Muscle of back (tissue), 11 donors: ENCODE data around the gene SLC38A10. TPM values are rescaled to one million over a fixed set of nuclear protein-coding genes. Genes with fewer than 3 reads are reported as not detected.
"Not testable (repeated sequence)": the region's sequence is repeated elsewhere in the genome, so short reads cannot be mapped to it uniquely, and the experiment has no call there.

Experiments used
- DNase-seq, 3 donors: peaks; one replicate each; pipeline versions ENCODE4 v3.0.0 to v3.0.0-alpha.2; 2013
- polyA plus RNA-seq, 10 donors: library from polyadenylated mRNA; unstranded; fragments of 120-200 nt; gene quantifications; one replicate each; pipeline ENCODE4 v1.2.1, GENCODE V29; 2013; ENCODE audit not compliant: insufficient read length in 10 of 10

SLC38A10 gene
- polyA plus RNA-seq, 10 donors, result 33.7 to 55.6 (median 44.7) TPM

- no peak for DNase-seq
These were observed 19.4 kb upstream of the SLC38A10 start for GRCh38 chr17:81314398-81315081.

DNA sequence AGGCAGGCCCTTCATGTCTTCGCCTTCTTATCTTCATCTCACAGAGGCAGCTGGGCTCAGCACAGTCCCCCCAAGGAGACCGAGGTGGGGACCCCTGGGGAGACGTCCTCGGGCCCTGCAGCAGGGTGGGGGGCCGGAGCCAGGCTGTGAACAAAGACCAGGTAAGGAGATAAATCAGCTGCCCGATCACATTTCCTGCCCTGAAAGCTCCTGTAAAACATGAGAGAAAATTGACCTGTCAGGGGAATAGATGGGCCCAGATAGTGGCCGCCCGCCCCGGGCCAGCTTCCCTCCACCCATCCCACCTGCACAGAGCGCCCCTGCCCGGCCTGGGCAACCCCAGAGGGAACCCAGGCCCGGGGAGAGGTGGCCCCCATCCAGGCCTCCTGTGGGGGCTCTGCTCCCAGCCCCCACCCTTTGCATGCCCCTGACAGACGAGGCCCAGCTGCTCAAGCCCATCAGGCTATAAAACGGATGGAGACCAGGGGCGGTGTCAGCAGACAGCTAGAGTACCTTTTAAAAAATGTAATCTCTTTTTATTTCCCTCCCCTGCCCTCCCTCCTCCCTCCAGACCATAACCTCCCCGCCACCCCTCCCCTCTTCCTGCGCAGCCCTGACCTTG, 18.8 kb upstream of the SLC38A10 start:
- no peak for DNase-seq

GRCh38 chr17:81312624-81313325, 17.7 kb upstream of the SLC38A10 start:
- no peak for DNase-seq

- DNase-seq, result no peak
These were observed 16.8 kb upstream of the SLC38A10 start for GRCh38 chr17:81311946-81312345.

DNA sequence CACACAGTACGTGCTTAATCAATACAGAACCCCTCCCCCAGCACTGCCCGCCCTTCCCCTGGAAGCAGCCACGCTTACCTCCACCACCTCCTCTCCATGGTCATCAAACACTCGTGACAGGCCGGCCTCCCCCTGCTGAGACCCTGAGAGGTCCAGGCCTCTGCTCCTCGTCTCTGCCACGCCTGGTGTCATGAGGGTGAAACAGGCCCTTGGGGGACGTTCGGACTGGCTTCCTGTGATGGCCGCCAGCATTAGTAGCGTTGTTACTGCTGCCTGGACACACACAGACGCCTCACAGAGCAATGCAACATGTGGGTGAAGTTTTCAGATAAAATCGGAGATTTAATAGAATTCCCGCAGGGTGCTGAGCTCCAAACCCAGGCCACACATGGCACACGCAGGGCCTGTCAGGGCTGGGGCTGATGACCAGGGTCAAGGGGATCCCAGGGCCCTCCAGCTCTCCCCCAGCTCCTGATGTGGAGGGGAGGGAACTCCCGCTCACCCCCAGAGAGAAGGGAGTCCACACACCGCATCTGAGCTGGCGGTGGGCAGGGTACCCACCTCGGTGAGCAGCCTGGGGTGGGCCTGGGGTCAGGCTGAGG, 15.9 kb upstream of the SLC38A10 start:
- DNase-seq, result no peak

DNA sequence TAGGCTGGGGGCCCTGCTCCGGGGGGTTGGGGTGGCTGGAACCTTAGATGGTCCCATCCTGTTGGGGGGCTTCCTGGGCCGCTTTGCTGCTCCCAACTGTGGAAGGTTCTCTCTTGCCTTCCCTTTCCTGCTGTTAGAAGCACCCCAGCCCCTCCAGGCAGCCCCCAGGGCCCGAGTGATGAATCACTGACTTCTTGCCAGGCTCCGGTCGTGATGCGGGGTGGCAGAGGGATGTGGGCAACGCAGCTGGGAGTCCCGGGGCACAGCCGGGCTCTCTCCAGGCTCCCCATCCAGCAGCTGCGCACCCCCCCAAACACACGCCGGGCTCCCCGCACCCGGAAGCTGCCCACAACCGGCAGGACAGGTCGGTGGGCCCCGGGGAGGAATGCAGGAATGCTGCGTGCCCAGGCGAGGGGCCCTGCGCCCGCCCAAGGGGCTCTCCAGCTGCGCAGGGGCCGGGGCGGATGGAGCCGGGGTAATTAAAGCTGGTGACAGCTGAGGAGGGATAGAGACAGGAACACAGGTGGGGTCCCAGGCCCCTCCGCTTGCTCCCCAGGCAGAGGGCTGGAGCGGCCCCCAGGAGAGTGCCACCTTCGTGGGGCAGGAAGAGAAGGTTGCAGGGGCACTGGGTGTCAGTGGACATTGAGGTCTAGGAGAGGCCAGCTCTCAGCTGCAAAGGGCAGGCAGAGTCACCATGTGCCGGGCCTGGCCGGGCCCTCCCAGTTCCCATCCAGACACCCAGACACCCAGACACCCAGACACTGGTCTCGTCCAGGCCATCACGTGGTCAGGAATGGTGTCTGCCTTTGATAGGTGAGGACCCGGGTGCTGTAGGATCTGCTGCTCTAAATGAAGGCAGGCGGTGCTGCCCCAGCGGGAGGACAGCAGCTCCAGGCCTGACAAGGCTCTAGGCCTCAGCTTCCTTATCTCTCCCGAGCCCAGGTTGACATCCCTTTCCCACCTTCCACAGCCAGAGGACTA, 15.0 kb upstream of the SLC38A10 start:
- no peak for DNase-seq

DNA sequence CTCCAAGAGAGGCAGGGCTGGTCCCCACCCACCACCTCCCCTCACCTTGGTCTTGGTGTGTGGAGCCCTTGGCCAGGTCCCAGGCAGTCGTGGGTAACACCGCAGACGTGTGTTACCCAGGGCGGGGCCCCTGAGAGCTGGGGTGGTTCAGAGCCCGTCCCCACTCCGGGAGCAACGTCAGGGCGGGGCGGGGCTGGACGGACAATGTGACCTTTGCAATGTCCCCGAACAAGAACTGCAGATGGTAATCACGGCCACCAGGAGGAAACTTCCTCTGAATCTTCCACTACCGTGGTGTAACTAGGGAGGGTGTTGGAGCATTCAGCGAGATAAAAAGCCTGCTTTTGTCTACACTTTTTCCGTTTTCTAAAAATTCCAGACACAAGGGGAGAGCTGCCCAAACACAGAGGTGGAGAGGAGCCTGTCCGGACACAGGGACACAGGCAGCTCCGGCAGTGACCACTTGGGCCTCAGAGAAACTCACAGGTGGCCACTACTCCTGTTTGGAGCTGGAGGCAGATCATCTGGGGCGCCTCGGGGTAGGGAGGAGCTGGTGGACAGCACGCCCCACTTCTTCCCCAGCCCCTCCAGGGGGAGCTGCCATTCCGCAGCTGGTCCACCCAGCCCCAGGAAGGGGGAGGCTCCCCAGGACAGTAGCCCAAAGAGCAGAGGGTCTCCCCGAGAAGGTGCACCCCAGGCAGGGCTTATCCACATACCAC, 14.2 kb upstream of the SLC38A10 start:
- DNase-seq, result peak; percentile 60 to 89 (median 78)

DNA sequence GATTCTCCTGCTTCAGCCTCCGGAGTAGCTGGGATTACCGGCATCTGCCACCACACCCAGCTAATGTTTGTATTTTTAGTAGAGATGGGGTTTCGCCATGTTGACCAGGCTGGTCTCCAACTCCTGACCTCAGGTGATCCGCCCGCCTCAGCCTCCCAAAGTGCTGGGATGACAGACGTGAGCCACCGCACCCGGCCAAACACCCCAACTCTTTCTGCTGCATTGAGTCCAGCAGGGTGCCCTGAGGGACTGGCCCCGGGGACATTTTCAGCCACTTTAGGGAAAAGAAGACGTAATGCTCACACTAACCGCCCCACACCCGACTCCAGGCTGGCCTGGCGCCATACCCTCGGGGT, 13.7 kb upstream of the SLC38A10 start:
- DNase-seq, result not testable (repeated sequence)

DNA sequence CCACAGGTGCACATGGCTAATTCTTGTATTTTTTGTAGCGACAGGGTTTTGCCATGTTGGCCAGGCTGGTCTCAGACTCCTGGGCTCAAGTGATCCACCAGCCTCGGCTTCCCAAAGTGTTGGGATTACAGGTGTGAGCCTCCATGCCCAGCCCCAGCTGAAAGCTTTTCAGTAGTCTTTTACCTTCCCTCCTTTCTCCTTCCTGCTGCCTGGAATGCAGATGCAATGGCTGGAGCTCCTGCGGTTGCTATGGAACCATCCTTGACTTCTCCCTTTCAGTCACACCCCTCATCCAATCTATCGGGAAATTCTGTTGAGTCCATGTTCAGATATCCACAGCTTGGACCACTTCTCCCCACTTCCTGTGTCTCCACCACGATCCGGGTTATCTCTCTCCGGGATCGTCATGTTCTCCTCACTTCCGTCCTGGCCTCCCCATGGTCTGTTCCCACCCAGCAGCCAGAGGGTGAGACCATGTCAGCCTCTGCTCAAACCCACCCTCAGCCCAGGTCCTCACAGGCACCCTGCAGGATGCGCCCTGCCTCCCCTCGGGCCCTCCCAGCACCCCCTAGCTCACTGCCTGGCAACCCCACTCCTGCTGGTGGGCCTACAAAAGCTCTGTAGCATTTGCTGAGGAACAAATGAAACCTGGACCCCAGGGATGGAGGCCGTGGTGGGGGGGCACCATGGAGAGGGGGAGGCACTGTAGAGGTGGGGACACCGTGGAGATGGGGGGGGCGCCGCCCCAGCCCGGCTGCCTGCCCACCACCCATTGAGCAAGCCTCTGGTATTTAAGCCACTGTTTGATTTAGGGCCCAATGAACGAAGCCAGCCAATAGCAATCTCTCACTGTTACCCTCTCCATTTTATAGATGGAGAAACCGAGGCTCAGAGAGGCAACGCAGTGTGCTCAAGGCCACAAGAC, 12.8 kb upstream of the SLC38A10 start:
- DNase-seq, result no peak

GRCh38 chr17:81306898-81307510, 11.9 kb upstream of the SLC38A10 start:
- no peak for DNase-seq

- no peak for DNase-seq
These were observed 11.4 kb upstream of the SLC38A10 start for GRCh38 chr17:81306491-81306890.

- no peak for DNase-seq
These were observed 10.0 kb upstream of the SLC38A10 start for GRCh38 chr17:81305051-81305630.

DNA sequence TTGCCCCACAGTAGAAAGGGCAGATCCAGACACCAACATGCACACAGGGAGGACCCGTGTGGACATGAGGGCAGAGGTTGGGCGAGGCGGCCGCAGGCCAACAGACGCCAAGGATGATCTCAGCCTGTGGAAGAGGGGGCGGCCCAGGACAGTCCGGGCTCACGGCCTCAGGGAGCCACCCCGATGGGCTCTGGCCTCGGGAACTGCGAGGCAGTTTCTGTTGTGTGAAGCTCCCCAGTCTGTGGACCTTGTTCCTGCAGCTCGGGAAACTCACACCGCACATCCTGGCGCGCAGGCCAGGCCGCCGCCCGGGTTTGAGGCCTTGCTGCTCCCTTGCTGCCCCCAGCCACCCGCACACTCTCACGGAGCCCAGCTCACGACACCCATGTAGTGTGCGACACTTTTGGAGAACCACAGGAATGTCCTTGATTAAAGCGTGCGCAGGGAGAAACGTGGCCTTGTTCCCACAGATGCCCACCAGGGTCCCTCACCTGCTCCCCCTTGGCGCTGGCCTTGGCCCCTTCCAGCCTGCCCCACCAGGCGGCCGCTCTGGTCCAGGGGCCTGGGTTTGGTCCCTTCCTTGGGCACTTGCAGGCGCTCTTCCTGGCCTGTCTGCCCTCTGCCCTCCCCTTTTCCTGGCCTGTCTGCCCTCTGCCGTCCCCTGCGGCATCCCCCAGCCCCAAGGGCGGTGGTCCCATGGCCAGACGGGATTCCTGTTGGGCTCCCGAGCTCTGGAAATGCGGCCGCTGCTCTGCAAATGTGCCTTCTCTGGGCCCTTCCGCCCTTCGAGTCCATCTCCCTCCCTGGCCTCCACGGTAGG, 9.3 kb upstream of the SLC38A10 start:
- no peak for DNase-seq

DNA sequence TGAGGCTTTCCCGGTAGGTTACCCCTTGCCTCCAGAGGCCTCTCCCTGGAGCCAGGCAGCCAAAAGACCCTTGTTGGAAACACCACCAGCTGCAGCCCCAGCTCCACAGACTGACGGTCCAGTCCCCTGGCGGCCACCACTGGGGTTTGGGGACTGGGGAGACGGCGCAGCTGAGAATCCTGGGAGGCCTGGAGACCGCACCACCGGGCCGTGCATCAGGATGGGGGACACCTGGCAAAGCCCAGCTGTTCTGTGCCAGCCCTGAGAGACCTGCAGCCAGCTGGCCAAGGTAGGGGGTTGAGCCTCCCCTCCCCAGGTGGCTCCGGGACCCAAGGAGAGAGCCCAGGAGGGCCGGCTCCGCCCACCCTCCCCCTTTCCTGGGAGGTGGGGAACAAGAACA, 8.3 kb upstream of the SLC38A10 start:
- DNase-seq, result no peak

DNA sequence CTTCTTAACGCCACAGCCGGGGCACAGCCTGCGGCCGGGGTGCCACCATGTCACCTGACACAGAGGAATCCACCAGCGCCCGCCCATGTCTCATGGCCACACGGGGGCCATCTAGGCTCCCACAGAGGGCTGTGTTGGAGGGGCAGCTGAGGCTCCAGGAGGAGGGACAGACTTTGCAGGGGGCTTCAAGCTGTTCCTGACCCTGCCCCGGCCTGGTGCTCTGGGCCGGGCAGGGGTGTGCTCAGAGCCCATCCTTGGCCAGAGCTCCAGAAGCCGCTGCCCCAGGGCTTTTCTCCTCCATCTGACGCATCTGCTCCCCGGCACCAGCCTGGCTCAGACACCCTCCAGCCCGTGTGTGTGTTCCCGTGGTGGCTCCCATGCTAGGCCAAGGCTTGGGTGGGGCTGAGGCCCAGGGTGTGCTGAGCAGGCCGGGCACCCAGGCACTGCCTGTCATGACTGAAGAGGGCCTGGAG, 7.8 kb upstream of the SLC38A10 start:
- no peak for DNase-seq

GRCh38 chr17:81302324-81302723, 7.2 kb upstream of the SLC38A10 start:
- DNase-seq, result no peak

DNA sequence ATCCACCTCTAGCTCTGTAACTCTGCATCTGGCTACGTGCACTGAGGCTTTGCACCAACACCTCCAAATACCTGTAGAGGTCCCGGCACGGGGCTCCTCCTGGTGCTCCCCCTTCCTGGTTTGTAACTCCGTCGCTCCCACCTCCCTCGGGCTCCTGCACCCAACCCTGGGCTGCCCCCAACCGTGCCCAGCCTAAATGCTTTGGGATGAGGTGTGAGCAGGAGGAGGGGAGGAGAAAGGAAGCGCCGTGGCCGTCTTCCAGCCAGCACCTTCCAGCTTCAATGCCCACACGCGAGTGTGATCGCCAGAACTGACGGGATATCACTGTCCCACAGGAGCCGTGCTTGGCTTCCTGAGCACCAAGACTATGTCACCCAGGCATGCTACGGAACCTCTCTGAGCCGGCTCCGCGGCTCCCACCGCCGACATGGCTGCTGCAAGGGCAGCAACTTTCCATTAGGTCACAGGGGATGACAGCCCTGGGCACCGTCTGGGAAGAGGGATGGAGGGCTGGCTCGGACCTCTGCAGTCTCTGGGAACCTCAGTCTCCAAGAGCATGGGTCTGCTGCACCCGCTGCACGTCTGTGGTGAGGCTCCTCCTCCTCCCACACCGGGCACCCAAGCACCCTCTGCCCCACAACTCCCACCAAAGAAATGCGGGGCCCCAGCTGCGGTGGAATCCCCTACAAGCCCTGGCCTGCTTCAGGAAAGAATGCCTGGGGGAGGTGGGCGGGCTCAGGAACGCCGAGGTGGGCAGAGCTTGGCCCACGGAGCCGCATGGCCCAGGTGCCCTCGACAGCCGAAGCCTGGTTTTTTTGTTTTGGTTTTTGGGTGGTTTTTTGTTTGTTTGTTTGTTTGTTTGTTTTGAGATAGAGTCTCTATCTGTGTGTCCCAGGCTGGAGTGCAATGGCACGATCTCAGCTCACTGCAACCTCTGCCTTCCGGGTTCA, 6.4 kb upstream of the SLC38A10 start:
- no peak for DNase-seq
